Parathyroid adenoma (tissue), 2 donors: ENCODE results near the gene BCR.

Source experiments
- H2AFZ ChIP-seq: fragments of 300-600 bp; sonication (generic); one replicate; pipeline ENCODE4 v1.7.0; 2017; ENCODE audit warnings: antibody characterized with exemption, mild to moderate bottlenecking
- H3K27ac ChIP-seq: fragments of 300-600 bp; sonication (generic); one replicate; pipeline ENCODE4 v1.7.0; 2017
- H3K27me3 ChIP-seq: fragments of 300-600 bp; sonication (generic); one replicate; pipeline ENCODE4 v1.7.0; 2017; ENCODE audit warnings: low read length; ENCODE audit not compliant: control insufficient read depth, insufficient read depth
- H3K36me3 ChIP-seq: fragments of 300-600 bp; sonication (generic); one replicate; pipeline ENCODE4 v1.7.0; 2017; ENCODE audit warnings: low read length; ENCODE audit not compliant: control insufficient read depth, insufficient read depth
- H3K4me1 ChIP-seq: fragments of 300-600 bp; sonication (generic); one replicate; pipeline ENCODE4 v1.7.0; 2017; ENCODE audit warnings: control low read depth
- H3K4me2 ChIP-seq: fragments of 300-600 bp; sonication (generic); one replicate; pipeline ENCODE4 v1.7.0; 2017; ENCODE audit warnings: low read length
- H3K4me3 ChIP-seq: fragments of 300-600 bp; sonication (generic); one replicate; pipeline ENCODE4 v1.7.0; 2017; ENCODE audit warnings: low read depth, low read length
- H3K79me2 ChIP-seq: fragments of 300-600 bp; sonication (generic); one replicate; pipeline ENCODE4 v1.7.0; 2017; ENCODE audit warnings: control low read depth
- H3K9ac ChIP-seq: fragments of 300-600 bp; sonication (generic); one replicate; pipeline ENCODE4 v1.7.0; 2017; ENCODE audit warnings: mild to moderate bottlenecking
- H3K9me3 ChIP-seq: fragments of 300-600 bp; sonication (generic); one replicate; pipeline ENCODE4 v1.7.0; 2017; ENCODE audit warnings: low read length; ENCODE audit not compliant: control insufficient read depth
- TF ChIP-seq, protein P1 (sequence below): fragments of 300-600 bp; sonication (generic); IDR thresholded peaks from one replicate; pipeline ENCODE4 v1.7.0; 2017; ENCODE audit warnings: antibody characterized with exemption, mild to moderate bottlenecking
- donor health status: primary hyperparathyroidism.

Gene BCR

GRCh38 chr22:23225724-23226496 is 45.6 kb downstream of the BCR start:
- H3K9ac ChIP-seq = no peak overlapping the region
- H3K27me3 ChIP-seq = no peaks in the 10 kb centered on the region
- peaks cover 21% of the 10 kb centered on the region for H3K79me2 ChIP-seq
- peaks cover 2% of the 10 kb centered on the region for H3K4me1 ChIP-seq
- TF ChIP-seq, protein P1, sequence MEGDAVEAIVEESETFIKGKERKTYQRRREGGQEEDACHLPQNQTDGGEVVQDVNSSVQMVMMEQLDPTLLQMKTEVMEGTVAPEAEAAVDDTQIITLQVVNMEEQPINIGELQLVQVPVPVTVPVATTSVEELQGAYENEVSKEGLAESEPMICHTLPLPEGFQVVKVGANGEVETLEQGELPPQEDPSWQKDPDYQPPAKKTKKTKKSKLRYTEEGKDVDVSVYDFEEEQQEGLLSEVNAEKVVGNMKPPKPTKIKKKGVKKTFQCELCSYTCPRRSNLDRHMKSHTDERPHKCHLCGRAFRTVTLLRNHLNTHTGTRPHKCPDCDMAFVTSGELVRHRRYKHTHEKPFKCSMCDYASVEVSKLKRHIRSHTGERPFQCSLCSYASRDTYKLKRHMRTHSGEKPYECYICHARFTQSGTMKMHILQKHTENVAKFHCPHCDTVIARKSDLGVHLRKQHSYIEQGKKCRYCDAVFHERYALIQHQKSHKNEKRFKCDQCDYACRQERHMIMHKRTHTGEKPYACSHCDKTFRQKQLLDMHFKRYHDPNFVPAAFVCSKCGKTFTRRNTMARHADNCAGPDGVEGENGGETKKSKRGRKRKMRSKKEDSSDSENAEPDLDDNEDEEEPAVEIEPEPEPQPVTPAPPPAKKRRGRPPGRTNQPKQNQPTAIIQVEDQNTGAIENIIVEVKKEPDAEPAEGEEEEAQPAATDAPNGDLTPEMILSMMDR = no peak
- no peaks in the 10 kb centered on the region for H3K36me3 ChIP-seq
- no peak overlapping the region for H2AFZ ChIP-seq
- H3K4me2 ChIP-seq = no peak overlapping the region
- H3K4me3 ChIP-seq = no peak overlapping the region
- peak overlapping the region; percentile 52 for H3K27ac ChIP-seq
- H3K9me3 ChIP-seq = no peaks in the 10 kb centered on the region

- no peaks in the 10 kb centered on the region for H3K4me1 ChIP-seq
- peak overlapping the region; percentile 52 for H3K27ac ChIP-seq
- H3K27me3 ChIP-seq = no peaks in the 10 kb centered on the region
- H3K79me2 ChIP-seq = peaks cover 19% of the 10 kb centered on the region
- no peaks in the 10 kb centered on the region for H3K36me3 ChIP-seq
- no peak overlapping the region for H2AFZ ChIP-seq
- no peaks in the 10 kb centered on the region for H3K9me3 ChIP-seq
- no peak overlapping the region for H3K4me2 ChIP-seq
- no peak overlapping the region for H3K4me3 ChIP-seq
- H3K9ac ChIP-seq = no peak overlapping the region
- TF ChIP-seq, protein P1 = no peak
These were observed 46.2 kb downstream of the BCR start for GRCh38 chr22:23226497-23226850.

DNA sequence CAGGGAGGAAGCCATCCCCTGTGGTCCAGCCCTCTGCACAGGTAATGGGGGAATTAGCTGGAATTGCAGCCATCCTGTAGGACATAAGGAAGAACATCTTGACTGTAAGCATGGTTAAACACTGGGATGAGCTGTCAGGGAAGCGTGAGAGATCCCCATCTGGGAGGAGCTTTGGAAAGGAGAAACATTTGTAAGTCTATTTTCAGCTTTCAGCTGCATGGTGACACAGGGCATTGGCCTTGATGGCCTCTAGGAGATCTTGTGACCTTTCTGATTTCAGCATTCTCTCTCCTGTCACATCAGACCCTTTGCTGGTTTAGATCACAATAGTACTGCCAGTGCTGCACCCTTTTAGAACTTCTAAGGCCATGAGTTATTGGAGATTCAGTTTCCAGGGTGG is 47.1 kb downstream of the BCR start:
- Histone ChIP-seq H3K36me3 (no peaks in the 10 kb centered on the region), H2AFZ (no peak overlapping the region), H3K9me3 (no peaks in the 10 kb centered on the region), H3K4me2 (no peak overlapping the region), H3K9ac (no peak overlapping the region), H3K27me3 (no peaks in the 10 kb centered on the region), H3K4me1 (no peaks in the 10 kb centered on the region), H3K27ac (no peak overlapping the region), H3K4me3 (no peak overlapping the region), H3K79me2 (peaks cover 19% of the 10 kb centered on the region)
- TF ChIP-seq, protein P1 = no peak

- Histone ChIP-seq H3K9ac (no peak overlapping the region), H2AFZ (no peak overlapping the region), H3K36me3 (no peaks in the 10 kb centered on the region), H3K9me3 (no peaks in the 10 kb centered on the region), H3K4me2 (no peak overlapping the region), H3K79me2 (peaks cover 22% of the 10 kb centered on the region), H3K27ac (no peak overlapping the region), H3K4me1 (no peaks in the 10 kb centered on the region), H3K27me3 (no peaks in the 10 kb centered on the region), H3K4me3 (no peak overlapping the region)
- TF ChIP-seq, protein P1 = no peak
These were observed 48.2 kb downstream of the BCR start for GRCh38 chr22:23228503-23228902.

- H3K4me3 ChIP-seq = no peak overlapping the region
- H3K79me2 ChIP-seq = peaks cover 24% of the 10 kb centered on the region
- no peak overlapping the region for H2AFZ ChIP-seq
- H3K36me3 ChIP-seq = no peaks in the 10 kb centered on the region
- H3K9ac ChIP-seq = no peak overlapping the region
- H3K9me3 ChIP-seq = no peaks in the 10 kb centered on the region
- no peaks in the 10 kb centered on the region for H3K4me1 ChIP-seq
- TF ChIP-seq, protein P1 = no peak
- H3K27me3 ChIP-seq = no peaks in the 10 kb centered on the region
- H3K4me2 ChIP-seq = no peak overlapping the region
- no peak overlapping the region for H3K27ac ChIP-seq
These were observed 49.3 kb downstream of the BCR start for GRCh38 chr22:23229646-23230045.
